ENCODE measurements around the gene RHEB. TPM values are rescaled to one million over a fixed set of nuclear protein-coding genes. Genes with fewer than 3 reads are reported as not detected.

Gene RHEB
- total and polyA plus RNA-seq, 2 of the 4 experiments (the other 2 are of a cell fraction), result 19.7 to 67.2 TPM

- Histone ChIP-seq H3K23ac (ENCODE audit: low read depth, low read length) (0 out of 2 replicates have a peak overlapping the region, but pooled peaks have one; percentile 44), H3K9me3 (ENCODE audit: control insufficient read depth, insufficient read depth, low read length) (no peaks in the 10 kb centered on the region), H4K5ac (ENCODE audit: low read depth, low read length) (no peak overlapping the region), H2AK5ac (ENCODE audit: low read depth, low read length) (no peak overlapping the region), H3K14ac (replicated peaks; ENCODE audit: low read depth, low read length) (no peak overlapping the region), H2BK15ac (ENCODE audit: low read depth, low read length) (no peak overlapping the region), H3K4me2 (ENCODE audit: low read depth, low read length) (no peak overlapping the region), H3K56ac (ENCODE audit: extremely low read depth, insufficient read depth, low read length) (no peak overlapping the region), H2BK5ac (ENCODE audit: low read depth, low read length, poor library complexity, severe bottlenecking) (no peak overlapping the region), H3K18ac (ENCODE audit: low read depth, low read length) (no peak overlapping the region), H2AFZ (replicated peaks; ENCODE audit: low read length, poor library complexity) (no peak overlapping the region), H3K79me1 (ENCODE audit: low read depth in 1 of 2, low read length in 2 of 2) (peaks cover 6 to 69% of the 10 kb centered on the region in 2 experiments; a peak in 2 of 4 replicates), H4K20me1 (ENCODE audit: insufficient read depth, low read length) (peaks cover 92% of the 10 kb centered on the region), H3K4me1 (ENCODE audit: control insufficient read depth, insufficient read depth, low read length) (peaks cover 26% of the 10 kb centered on the region), H4K8ac (ENCODE audit: low read depth in 2 of 2, low read length in 2 of 2) (no peak overlapping the region), H3K36me3 (ENCODE audit: control insufficient read depth, insufficient read depth, low read length) (no peaks in the 10 kb centered on the region; the same call in 1 of the 2 replicates), H3K9me1 (ENCODE audit: insufficient read depth, low read length) (peaks cover 26% of the 10 kb centered on the region), H3K4ac (ENCODE audit: low read depth, low read length) (no peak overlapping the region), H4K91ac (ENCODE audit: insufficient read depth, low read depth, low read length) (no peak overlapping the region), H3K9ac (ENCODE audit: low read depth, low read length) (no peak overlapping the region), H2BK120ac (ENCODE audit: low read depth, low read length) (no peak overlapping the region), H3K4me3 (ENCODE audit: insufficient read depth, low read depth, low read length) (no peak overlapping the region), H2BK20ac (ENCODE audit: low read depth, low read length) (no peak overlapping the region), H3K27ac (ENCODE audit: insufficient read depth, low read length) (no peak overlapping the region), H2AK9ac (replicated peaks; ENCODE audit: low read depth, low read length, poor library complexity) (no peak overlapping the region), H3K27me3 (ENCODE audit: control insufficient read depth, insufficient read depth, low read length) (no peaks in the 10 kb centered on the region)
- ChIA-PET POLR2A (ENCODE audit: unreplicated experiment) (no interaction called here), CTCF (no interaction called here)
- 47% methylated on average over 2 of the region's 5 CpGs; no CpG with 5 or more reads in 1 of the 2 experiments for WGBS, 2 experiments (ENCODE audit: extremely low coverage in 2 of 2, insufficient read length in 1 of 2)
- TF ChIP-seq RAD21 (IDR thresholded peaks at IDR 0.05; ENCODE audit: low read length) (no peak), RCOR1 (IDR thresholded peaks at IDR 0.05; ENCODE audit: insufficient replicate concordance, low read length) (no peak), CHD1 (IDR thresholded peaks at IDR 0.05; ENCODE audit: low read depth, low read length) (no peak), RFX5 (IDR thresholded peaks at IDR 0.05; ENCODE audit: low read depth, low read length) (no peak), FOS (IDR thresholded peaks at IDR 0.05; ENCODE audit: low read depth, low read length) (no peak), CTCF (conservative IDR thresholded peaks at IDR 0.05; ENCODE audit: low read depth, low read length) (no peak; the same call in 1 of the 2 replicates), POLR2A (IDR thresholded peaks at IDR 0.05; ENCODE audit: low read depth, low read length) (no peak), NFE2L2 (IDR thresholded peaks at IDR 0.05; ENCODE audit: low read depth, low read length) (no peak), MAFK (IDR thresholded peaks at IDR 0.05; ENCODE audit: low read depth, low read length) (no peak), BHLHE40 (IDR thresholded peaks at IDR 0.05; ENCODE audit: low read depth, low read length) (no peak), MAZ (IDR thresholded peaks at IDR 0.05; ENCODE audit: borderline replicate concordance, low read depth, low read length) (no peak)
- intact Hi-C loops (cut with micrococcal nuclease) (loop anchor here (5.0 kb wide), 1 partner anchor 115 kb away; no protein-coding TSS in a partner anchor), in situ Hi-C loops (cut with MboI; ENCODE audit: low sequenced_read_pairs) (no loop called here), dilution Hi-C loops (cut with HindIII; ENCODE audit: low sequenced_read_pairs, unreplicated experiment) (no loop called here)
- BruUV-seq (replicated peaks), result no TSS peak
- no peak for DNase-seq
- ATAC-seq (ENCODE audit: low read depth), result no peak
Measured at GRCh38 chr7:151506901-151507382, 12.8 kb downstream of the RHEB start.
